Activated CD4-positive, alpha-beta T cell treated with anti-CD3 and anti-CD28 coated beads, Interleukin-10, Interleukin-2, amounts not matched to agents 100 ng/mL and 50 ng/mL, durations not matched to agents 16 hours and 8 hours (primary cell): ENCODE data around the gene KIF21A.
A peak's percentile ranks its signal among the peaks of the same experiment; 100 is the strongest.

Source experiments
- DNase-seq: peaks from one replicate; pipeline ENCODE4 v3.0.0-alpha.2; 2020

KIF21A gene

GRCh38 chr12:39383114-39383513 is 59.8 kb downstream of the KIF21A start:
- no peak for DNase-seq

GRCh38 chr12:39380090-39380489 is 62.8 kb downstream of the KIF21A start:
- DNase-seq = no peak

GRCh38 chr12:39378341-39378740 is 64.6 kb downstream of the KIF21A start:
- DNase-seq = no peak

- DNase-seq = no peak
These were observed 67.6 kb downstream of the KIF21A start for GRCh38 chr12:39375206-39375808.

- DNase-seq = peak; percentile 74
These were observed 70.0 kb downstream of the KIF21A start for GRCh38 chr12:39372929-39373328.

GRCh38 chr12:39372204-39372925 is 70.6 kb downstream of the KIF21A start:
- peak; percentile 18 for DNase-seq

GRCh38 chr12:39369756-39370155 is 73.2 kb downstream of the KIF21A start:
- no peak for DNase-seq

GRCh38 chr12:39368891-39369290 is 74.0 kb downstream of the KIF21A start:
- no peak for DNase-seq

GRCh38 chr12:39368096-39368495 is 74.8 kb downstream of the KIF21A start:
- no peak for DNase-seq

GRCh38 chr12:39367494-39367893 is 75.4 kb downstream of the KIF21A start:
- no peak for DNase-seq

GRCh38 chr12:39365364-39366001 is 77.4 kb downstream of the KIF21A start:
- DNase-seq = no peak

GRCh38 chr12:39364196-39364595 is 78.7 kb downstream of the KIF21A start:
- no peak for DNase-seq

GRCh38 chr12:39359645-39360044 is 83.3 kb downstream of the KIF21A start:
- DNase-seq = no peak

- DNase-seq = no peak
These were observed 85.9 kb downstream of the KIF21A start for GRCh38 chr12:39357041-39357440.

GRCh38 chr12:39355841-39356240 is 87.1 kb downstream of the KIF21A start:
- no peak for DNase-seq

GRCh38 chr12:39354955-39355354 is 88.0 kb downstream of the KIF21A start:
- DNase-seq = no peak

GRCh38 chr12:39352471-39353017 is 90.4 kb downstream of the KIF21A start:
- DNase-seq = no peak

- no peak for DNase-seq
These were observed 91.8 kb downstream of the KIF21A start for GRCh38 chr12:39351153-39351552.

- no peak for DNase-seq
These were observed 93.8 kb downstream of the KIF21A start for GRCh38 chr12:39348941-39349626.

GRCh38 chr12:39348523-39348922 is 94.4 kb downstream of the KIF21A start:
- no peak for DNase-seq

- no peak for DNase-seq
These were observed 98.0 kb downstream of the KIF21A start for GRCh38 chr12:39344926-39345325.

- no peak for DNase-seq
These were observed 99.3 kb downstream of the KIF21A start for GRCh38 chr12:39343665-39344064.

GRCh38 chr12:39341761-39342160 is 101.2 kb downstream of the KIF21A start:
- no peak for DNase-seq
